ENCODE measurements around the gene INTS15. TPM values are rescaled to one million over a fixed set of nuclear protein-coding genes. Genes with fewer than 3 reads are reported as not detected.

The INTS15 gene
- total RNA-seq, 4 donors from 2014 or later: 21.3 to 34.5 (median 29.7) TPM

- 92% methylated on average over 19 to 20 of the region's 20 CpGs for WGBS, 2 donors
- no peak for DNase-seq (ENCODE audit: low spot score in 2 of 2)
- no peak overlapping the region for H3K4me3 ChIP-seq (ENCODE audit: low read depth, poor library complexity, severe bottlenecking)
These were observed 27.2 kb downstream of the INTS15 start for GRCh38 chr7:6616854-6617643.

GRCh38 chr7:6618621-6619020 lies 28.8 kb downstream of the INTS15 start:
- intact Hi-C loops (cut with DNase I; ENCODE audit: low total_unique reads): loop anchor here (1.0 kb wide), 1 partner anchor 28 kb away; no protein-coding TSS in a partner anchor
- WGBS, 2 donors: 79 to 94% methylated on average over 4 of the region's 4 CpGs
- no peak overlapping the region for H3K4me3 ChIP-seq (ENCODE audit: low read depth, poor library complexity, severe bottlenecking)
- TF ChIP-seq CTCF (IDR thresholded peaks at IDR 0.05): no peak
- TF ChIP-seq POLR2A (IDR thresholded peaks at IDR 0.05): no peak
- DNase-seq (ENCODE audit: low spot score in 2 of 2): no peak

More at GRCh38 chr7:6616854-6617643, 27.2 kb downstream of the INTS15 start:
- intact Hi-C loops (cut with DNase I; ENCODE audit: low total_unique reads): no loop called here
- TF ChIP-seq CTCF (IDR thresholded peaks at IDR 0.05): no peak
- no peak for TF ChIP-seq POLR2A (IDR thresholded peaks at IDR 0.05)

GRCh38 chr7:6619961-6620360 lies 30.1 kb downstream of the INTS15 start:
- intact Hi-C loops (cut with DNase I; ENCODE audit: low total_unique reads): no loop called here
- WGBS, 2 donors: 84 to 90% methylated on average over 3 of the region's 3 CpGs
- DNase-seq (ENCODE audit: low spot score in 2 of 2): no peak
- no peak overlapping the region for H3K4me3 ChIP-seq (ENCODE audit: low read depth, poor library complexity, severe bottlenecking)
- TF ChIP-seq POLR2A (IDR thresholded peaks at IDR 0.05) (no peak), CTCF (IDR thresholded peaks at IDR 0.05) (no peak)

- DNase-seq (ENCODE audit: low spot score in 2 of 2): no peak
- intact Hi-C loops (cut with DNase I; ENCODE audit: low total_unique reads): no loop called here
- WGBS, 2 donors: 94% methylated on average over 15 to 20 of the region's 20 CpGs
- no peak overlapping the region for H3K4me3 ChIP-seq (ENCODE audit: low read depth, poor library complexity, severe bottlenecking)
- TF ChIP-seq CTCF (IDR thresholded peaks at IDR 0.05) (no peak), POLR2A (IDR thresholded peaks at IDR 0.05) (no peak)
These were observed 31.6 kb downstream of the INTS15 start for GRCh38 chr7:6621195-6622133.

GRCh38 chr7:6622134-6622710 lies 32.4 kb downstream of the INTS15 start:
- WGBS, 2 donors: 94 to 98% methylated on average over 41 to 48 of the region's 67 CpGs
- H3K4me3 ChIP-seq (ENCODE audit: low read depth, poor library complexity, severe bottlenecking): no peak overlapping the region
- TF ChIP-seq CTCF (IDR thresholded peaks at IDR 0.05): no peak
- TF ChIP-seq POLR2A (IDR thresholded peaks at IDR 0.05): no peak
- no peak for DNase-seq (ENCODE audit: low spot score in 2 of 2)
- intact Hi-C loops (cut with DNase I; ENCODE audit: low total_unique reads): no loop called here
